Choroid plexus epithelial cell (primary cell): ENCODE data around the gene PVR.
A peak's percentile ranks its signal among the peaks of the same experiment; 100 is the strongest.

Experiments used
- DNase-seq: peaks from one replicate; pipeline ENCODE4 v3.0.0-alpha.2; 2010; ENCODE audit warnings: low read depth
- H3K4me3 ChIP-seq: 2 replicates; pipeline ENCODE4 v1.5.1; 2011; ENCODE audit warnings: low read depth, mild to moderate bottlenecking, control low read depth, low read length, moderate library complexity
- CTCF ChIP-seq: conservative IDR thresholded peaks from 2 replicates; pipeline ENCODE4 v1.5.1; 2011; ENCODE audit warnings: low read depth, mild to moderate bottlenecking, control low read depth, inconsistent platforms, low read length, moderate library complexity

Gene PVR

GRCh38 chr19:44603201-44603945 lies 40.3 kb upstream of the PVR start:
- no peak for TF ChIP-seq CTCF
- peak; percentile 89 for DNase-seq

DNA sequence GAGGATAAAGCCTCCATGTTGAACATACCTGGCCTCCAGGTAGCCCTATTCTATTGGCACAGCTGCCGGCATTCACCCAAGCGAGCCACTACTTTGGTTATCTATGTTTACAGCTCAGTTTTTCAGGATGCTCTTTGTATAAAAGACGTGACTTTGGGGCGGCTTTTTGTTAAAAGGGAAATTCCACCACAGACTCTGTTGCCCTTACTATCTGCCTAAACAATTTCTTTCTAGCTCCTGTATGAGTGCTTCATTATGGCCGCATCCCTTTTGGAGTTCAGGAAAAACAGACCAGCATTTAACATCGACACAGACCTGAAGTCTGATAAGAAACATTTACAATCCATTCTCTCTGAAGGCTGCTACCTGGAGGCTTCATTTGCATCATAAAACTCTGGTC lies 39.5 kb upstream of the PVR start:
- DNase-seq, result no peak
- H3K4me3 ChIP-seq, result no peak overlapping the region
- TF ChIP-seq CTCF, result no peak

More at GRCh38 chr19:44603201-44603945, 40.3 kb upstream of the PVR start:
- H3K4me3 ChIP-seq, result no peak overlapping the region

DNA sequence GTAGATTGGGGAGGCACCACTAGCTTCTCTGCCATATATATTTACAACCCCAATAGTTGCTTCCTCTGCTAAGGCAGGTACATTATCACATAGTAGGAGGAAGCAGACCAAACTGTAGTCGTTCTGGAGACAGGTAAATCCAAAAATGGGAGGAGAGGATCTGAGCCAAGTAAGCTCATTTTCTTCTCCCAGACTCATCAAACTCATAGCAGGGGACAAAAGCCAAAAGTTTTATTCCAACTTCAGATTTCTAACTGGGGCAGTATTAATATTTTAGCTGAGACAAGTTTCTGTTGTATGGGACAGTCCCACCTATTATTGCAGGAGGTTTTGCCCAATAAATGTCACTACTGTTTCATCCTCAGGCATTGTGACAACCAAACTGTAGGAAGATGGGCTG lies 38.2 kb upstream of the PVR start:
- H3K4me3 ChIP-seq, result no peak overlapping the region
- no peak for DNase-seq
- no peak for TF ChIP-seq CTCF

DNA sequence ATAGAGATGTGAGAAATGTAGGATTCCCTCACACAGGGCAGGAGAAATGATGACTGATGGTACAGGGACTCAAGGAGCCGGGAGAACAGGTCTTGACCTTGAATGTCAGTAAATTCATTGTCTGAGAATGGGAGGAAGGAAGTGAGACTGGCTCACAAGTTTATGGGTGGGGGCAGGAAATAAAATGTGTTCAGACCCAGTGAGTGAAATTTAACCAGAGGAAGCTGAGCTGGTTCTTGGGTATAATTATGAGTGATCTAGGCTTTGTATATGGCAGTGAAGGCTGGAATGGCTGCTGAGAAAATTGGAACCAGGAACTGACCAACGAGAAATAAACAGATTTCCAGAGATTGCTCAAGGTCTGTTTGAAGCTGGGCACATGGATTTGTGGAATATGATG lies 36.7 kb upstream of the PVR start:
- no peak for DNase-seq
- no peak overlapping the region for H3K4me3 ChIP-seq
- no peak for TF ChIP-seq CTCF

GRCh38 chr19:44607917-44608316 lies 35.8 kb upstream of the PVR start:
- no peak for TF ChIP-seq CTCF
- no peak overlapping the region for H3K4me3 ChIP-seq
- DNase-seq, result no peak

DNA sequence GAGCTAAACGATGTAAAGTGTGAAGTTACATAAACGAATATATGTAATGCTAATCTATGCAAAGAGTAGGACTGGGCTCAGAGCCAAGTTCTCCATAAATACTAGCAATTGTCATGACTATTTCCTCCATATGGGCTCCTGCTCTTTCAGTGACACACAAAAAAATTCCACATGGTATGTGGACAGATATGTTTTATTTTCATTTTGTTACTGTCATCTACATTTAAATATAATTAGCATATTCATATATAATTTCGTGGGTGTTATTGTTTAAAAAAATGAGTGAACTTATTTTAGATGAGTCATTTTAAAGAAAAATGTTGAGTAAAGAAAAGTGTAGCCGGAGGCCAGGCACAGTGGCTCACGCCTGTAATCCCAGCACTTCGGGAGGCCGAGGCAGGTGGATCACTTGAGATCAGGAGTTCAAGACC lies 35.3 kb upstream of the PVR start:
- TF ChIP-seq CTCF, result no peak
- H3K4me3 ChIP-seq, result no peak overlapping the region
- DNase-seq, result peak; percentile 43

DNA sequence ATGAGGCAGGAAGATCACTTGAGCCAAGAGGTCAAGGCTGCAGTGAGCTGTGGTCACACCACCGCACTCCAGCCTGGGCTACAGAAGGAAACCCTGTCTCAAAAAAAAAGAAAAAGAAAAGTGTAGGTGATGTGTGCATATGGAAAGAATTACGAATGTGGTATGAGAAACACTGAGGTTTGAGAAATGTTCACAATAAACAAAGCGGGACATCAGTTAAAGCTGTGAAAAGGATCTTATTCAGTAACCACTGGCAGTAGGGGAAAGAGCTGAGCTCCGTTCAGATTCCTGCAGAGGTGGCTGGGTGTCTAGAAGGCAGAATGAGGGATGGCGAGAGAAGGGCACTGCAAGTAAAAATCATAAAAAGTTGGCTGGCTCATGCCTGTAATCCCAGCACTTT lies 34.5 kb upstream of the PVR start:
- H3K4me3 ChIP-seq, result no peak overlapping the region
- peak; percentile 54 for DNase-seq
- no peak for TF ChIP-seq CTCF
